Raji (cell line): Measurements from ENCODE around the gene ELP5.

ENCODE experiments used
- POLR2A ChIP-seq: IDR thresholded peaks from 2 replicates; pipeline ENCODE4 v1.6.1; 2011; ENCODE audit warnings: low read depth, low read length, control low read depth; ENCODE audit not compliant: insufficient read depth

ELP5 gene

GRCh38 chr17:7224110-7224509 lies 27.9 kb upstream of the ELP5 start:
- no peak for TF ChIP-seq POLR2A

GRCh38 chr17:7224661-7225111 lies 27.3 kb upstream of the ELP5 start:
- TF ChIP-seq POLR2A = no peak

GRCh38 chr17:7225711-7226331 lies 26.2 kb upstream of the ELP5 start:
- TF ChIP-seq POLR2A = no peak

- no peak for TF ChIP-seq POLR2A
Observed at GRCh38 chr17:7226721-7227710, 25.0 kb upstream of the ELP5 start.

- no peak for TF ChIP-seq POLR2A
Observed at GRCh38 chr17:7228920-7229319, 23.1 kb upstream of the ELP5 start.

DNA sequence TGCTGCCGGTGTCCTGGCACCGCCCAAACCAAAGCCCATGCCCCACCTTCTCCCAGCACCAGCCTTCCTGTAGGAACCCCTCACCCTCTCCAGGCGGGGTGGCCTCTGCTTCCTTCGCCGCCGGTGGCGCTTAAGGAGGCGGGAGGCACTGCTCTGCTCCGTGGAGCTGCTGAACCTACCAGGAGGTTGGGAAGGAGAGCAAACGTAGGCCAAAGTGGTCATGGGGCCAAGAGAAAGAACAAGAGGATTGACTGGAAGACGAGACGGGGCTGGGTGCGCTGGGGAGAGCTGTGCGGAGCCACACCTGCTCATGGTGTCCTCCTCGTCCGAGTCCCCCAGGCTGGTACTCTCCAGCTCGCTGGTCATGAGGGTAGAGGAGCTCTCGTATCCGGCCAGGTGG lies 22.5 kb upstream of the ELP5 start:
- TF ChIP-seq POLR2A = no peak

- no peak for TF ChIP-seq POLR2A
Observed at GRCh38 chr17:7232114-7232513, 19.9 kb upstream of the ELP5 start.

GRCh38 chr17:7233701-7234082 lies 18.3 kb upstream of the ELP5 start:
- TF ChIP-seq POLR2A = no peak

- TF ChIP-seq POLR2A = peak; percentile 93
Observed at GRCh38 chr17:7234083-7234951, 17.7 kb upstream of the ELP5 start, which contains the start of gene DVL2. Gene DVL2 (minus strand): TSS chr17:7234517. CDS start chr17:7234262, 255 bp downstream.

DNA sequence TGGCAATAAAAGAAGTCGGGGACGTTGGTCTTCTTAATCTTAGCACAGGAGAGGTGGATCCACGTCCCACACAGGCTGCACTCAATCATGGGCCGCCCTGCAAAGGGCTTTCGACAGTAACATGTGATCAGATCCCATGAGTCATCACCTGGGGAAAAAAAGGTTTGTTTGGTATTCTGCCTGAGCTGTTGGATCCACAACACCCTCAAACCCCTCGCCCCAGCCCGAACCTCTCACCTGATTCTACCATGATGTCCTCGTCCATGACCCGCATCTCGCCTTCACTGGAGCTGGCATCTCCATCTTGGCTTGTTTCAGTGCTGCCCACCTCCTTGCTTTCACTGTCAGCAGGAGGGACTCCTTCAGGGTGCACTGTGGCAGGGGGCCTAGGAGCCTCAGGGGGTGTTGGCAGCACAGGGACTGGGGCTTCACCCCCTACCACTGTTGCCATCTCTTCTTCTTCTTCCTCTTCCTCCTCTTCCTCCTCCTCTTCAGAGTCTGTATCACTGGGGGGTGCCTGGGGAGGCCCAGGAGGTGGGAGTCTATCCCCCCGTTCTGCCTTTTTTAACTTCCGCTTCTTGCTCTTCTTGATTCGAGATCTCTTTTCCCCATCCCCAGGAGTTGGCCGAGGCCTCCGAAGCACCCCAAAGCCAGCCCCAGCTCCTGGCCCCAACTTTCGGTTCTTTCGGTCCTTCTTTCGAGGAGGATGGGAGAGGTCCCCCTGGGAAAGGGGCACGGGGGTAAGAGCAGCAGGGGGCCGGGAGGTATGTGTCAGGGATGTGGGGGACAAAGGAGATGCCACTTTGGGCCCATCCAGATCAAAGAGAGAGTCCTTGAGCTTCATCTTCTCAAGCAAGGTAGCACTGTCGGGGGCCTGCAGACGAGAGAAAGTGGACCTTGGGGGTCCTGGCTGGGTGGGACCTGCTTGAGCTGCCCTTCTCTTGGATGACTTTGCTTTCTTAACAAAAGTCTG lies 16.0 kb upstream of the ELP5 start:
- no peak for TF ChIP-seq POLR2A

GRCh38 chr17:7236808-7237207 lies 15.2 kb upstream of the ELP5 start:
- TF ChIP-seq POLR2A = no peak

DNA sequence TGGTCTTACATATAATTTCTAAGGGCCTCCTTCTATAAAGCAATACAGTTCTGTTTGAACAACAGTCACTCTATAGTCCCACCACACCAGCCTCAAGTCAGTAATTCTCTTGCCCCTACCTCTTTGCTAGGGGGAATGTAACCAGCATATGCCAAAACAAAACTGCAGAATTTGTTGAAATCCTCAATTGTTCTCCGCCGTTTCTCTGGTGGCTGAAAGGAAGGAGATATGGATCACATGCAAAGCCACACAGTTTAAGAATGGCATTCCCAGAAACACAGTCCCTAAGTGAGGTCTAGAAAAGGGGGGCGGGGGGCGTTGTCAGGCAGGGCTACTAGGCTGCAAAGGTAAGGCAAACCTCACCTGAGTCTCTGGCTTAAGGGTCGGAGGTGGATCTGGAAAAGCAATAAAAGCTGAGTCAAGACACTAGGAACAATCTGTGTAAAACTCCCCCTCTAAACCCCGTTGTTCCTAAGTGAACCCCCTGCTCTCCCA lies 14.7 kb upstream of the ELP5 start:
- no peak for TF ChIP-seq POLR2A

DNA sequence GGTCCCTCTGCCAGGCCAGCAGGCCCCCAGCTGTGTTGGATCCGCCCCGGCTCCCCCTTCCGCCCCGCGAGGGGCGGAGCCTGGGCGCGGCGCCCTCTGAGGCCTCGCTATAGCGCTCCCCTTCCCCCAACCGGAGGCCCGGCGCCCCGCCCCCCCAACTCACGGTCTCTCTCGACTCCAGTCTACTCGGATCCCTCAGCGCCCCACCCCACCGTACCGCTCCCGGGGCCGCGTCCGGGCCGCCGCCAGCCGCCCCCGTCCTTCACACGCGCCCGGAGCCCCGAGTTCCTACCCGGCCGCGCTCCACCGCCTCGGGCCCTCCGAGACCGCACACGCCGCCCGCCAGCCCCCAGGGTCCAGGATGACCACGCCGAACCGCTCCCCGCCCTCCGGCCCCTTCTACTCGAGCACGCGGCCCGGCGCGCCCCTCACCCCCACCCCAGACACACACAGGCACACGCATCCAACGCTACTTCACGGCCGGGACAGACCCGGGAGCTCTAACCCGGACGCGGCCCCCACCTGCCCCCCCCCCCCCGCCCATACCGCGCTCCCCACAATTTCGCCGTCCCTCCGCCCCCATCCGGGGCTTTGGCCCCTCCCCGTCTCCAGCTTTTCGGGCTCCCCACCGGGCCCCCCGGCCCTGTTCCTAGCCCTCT lies 14.1 kb upstream of the ELP5 start:
- TF ChIP-seq POLR2A = peak; percentile 50
